ENCODE measurements around the gene ZDHHC22.

The ZDHHC22 gene

GRCh38 chr14:77125823-77126325 lies 15.7 kb downstream of the ZDHHC22 start:
- DNase-seq: no peak

GRCh38 chr14:77125281-77125801 lies 16.2 kb downstream of the ZDHHC22 start:
- no peak for DNase-seq

- peak; percentile 70 for DNase-seq
Measured at GRCh38 chr14:77124345-77125280, 17.0 kb downstream of the ZDHHC22 start.

GRCh38 chr14:77123381-77124325 lies 17.9 kb downstream of the ZDHHC22 start:
- DNase-seq: peak; percentile 75

- no peak for DNase-seq
Measured at GRCh38 chr14:77122526-77123125, 19.0 kb downstream of the ZDHHC22 start.

- peak; percentile 75 for DNase-seq
Measured at GRCh38 chr14:77120771-77121743, 20.5 kb downstream of the ZDHHC22 start.

GRCh38 chr14:77119851-77120250 lies 21.7 kb downstream of the ZDHHC22 start:
- DNase-seq: no peak

GRCh38 chr14:77116172-77116817 lies 25.3 kb downstream of the ZDHHC22 start:
- no peak for DNase-seq

- no peak for DNase-seq
Measured at GRCh38 chr14:77114609-77115008, 27.0 kb downstream of the ZDHHC22 start.

GRCh38 chr14:77113644-77114043 lies 27.9 kb downstream of the ZDHHC22 start:
- DNase-seq: no peak

GRCh38 chr14:77111021-77111420 lies 30.6 kb downstream of the ZDHHC22 start:
- DNase-seq: no peak

- no peak for DNase-seq
Measured at GRCh38 chr14:77110286-77110685, 31.3 kb downstream of the ZDHHC22 start.

- no peak for DNase-seq
Measured at GRCh38 chr14:77109656-77110055, 31.9 kb downstream of the ZDHHC22 start.

- DNase-seq: no peak
Measured at GRCh38 chr14:77108753-77109152, 32.8 kb downstream of the ZDHHC22 start.

GRCh38 chr14:77107228-77107627 lies 34.4 kb downstream of the ZDHHC22 start:
- DNase-seq: no peak

- no peak for DNase-seq
Measured at GRCh38 chr14:77106666-77107065, 34.9 kb downstream of the ZDHHC22 start.

- no peak for DNase-seq
Measured at GRCh38 chr14:77105145-77105939, 36.2 kb downstream of the ZDHHC22 start.

GRCh38 chr14:77104393-77104792 lies 37.2 kb downstream of the ZDHHC22 start:
- no peak for DNase-seq

- DNase-seq: peak; percentile 75
Measured at GRCh38 chr14:77103951-77104350, 37.6 kb downstream of the ZDHHC22 start.

GRCh38 chr14:77103475-77103874 lies 38.1 kb downstream of the ZDHHC22 start:
- DNase-seq: no peak

Data from NCI-H1092 (cell line).